Subcutaneous adipose tissue (tissue), 4 donors: Measurements from ENCODE around the gene ADAMTS17. TPM values are rescaled to one million over a fixed set of nuclear protein-coding genes. Genes with fewer than 3 reads are reported as not detected.

Experiments
- total RNA-seq, 4 donors: library from RNA; depleted of rRNA; stranded (reverse); fragments of >200 nt; gene quantifications; one replicate each; pipeline ENCODE4 v1.1.0, GENCODE V29; 2016
- TF ChIP-seq, protein P1 (sequence below): fragments of 450-650 bp; IDR thresholded peaks from one replicate; pipeline ENCODE4 v1.5.1; 2016; ENCODE audit warnings: low read depth, mild to moderate bottlenecking, control low read depth, antibody characterized with exemption, moderate library complexity

ADAMTS17 gene
- total RNA-seq, 4 donors from 2014 or later, result 0.49 to 5.3 (median 2.5) TPM

DNA sequence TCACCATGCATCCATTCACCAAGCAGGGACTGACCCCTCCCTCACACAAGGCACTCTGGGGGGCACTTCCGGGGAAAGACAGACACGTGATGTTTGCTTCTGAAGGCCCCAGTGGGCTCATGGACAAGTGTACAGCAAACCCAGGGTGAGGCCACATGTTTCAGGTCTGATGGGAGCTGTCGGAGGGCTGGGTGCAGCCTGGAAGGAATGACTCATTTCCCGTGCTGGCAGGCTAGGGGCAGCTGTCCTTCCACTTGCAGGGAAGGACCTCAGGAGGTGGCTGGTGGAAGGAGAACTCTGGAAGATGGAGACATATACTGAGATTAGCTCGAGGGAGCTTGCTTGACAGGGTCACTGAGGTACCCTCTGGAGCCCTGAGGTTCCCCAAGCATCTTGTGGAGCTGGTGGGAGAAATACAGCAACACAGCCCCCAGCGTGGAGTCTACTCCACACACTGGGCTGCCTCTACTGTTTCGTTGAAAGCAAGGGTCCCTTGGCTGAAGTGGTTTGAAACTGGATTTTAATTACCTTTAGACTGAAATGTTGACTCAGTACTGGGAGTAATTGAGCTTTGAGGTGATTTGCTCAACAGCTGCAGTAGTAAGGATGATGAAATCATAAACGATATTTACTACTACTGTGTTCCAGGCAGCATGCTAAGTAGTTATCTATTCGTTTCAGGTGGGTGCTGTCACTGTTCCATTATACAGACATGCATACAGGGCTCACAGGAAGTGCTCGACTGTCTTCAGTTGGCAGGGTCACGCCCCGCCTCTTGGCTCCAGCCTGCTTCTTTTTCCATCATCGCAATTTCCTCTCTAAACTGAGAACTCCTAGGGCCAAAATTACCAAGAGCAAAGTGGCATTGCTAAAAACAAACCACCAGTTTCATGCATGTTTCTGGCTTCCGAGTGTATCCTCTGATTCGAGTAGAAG, 230.4 kb downstream of the ADAMTS17 start:
- TF ChIP-seq, protein P1, sequence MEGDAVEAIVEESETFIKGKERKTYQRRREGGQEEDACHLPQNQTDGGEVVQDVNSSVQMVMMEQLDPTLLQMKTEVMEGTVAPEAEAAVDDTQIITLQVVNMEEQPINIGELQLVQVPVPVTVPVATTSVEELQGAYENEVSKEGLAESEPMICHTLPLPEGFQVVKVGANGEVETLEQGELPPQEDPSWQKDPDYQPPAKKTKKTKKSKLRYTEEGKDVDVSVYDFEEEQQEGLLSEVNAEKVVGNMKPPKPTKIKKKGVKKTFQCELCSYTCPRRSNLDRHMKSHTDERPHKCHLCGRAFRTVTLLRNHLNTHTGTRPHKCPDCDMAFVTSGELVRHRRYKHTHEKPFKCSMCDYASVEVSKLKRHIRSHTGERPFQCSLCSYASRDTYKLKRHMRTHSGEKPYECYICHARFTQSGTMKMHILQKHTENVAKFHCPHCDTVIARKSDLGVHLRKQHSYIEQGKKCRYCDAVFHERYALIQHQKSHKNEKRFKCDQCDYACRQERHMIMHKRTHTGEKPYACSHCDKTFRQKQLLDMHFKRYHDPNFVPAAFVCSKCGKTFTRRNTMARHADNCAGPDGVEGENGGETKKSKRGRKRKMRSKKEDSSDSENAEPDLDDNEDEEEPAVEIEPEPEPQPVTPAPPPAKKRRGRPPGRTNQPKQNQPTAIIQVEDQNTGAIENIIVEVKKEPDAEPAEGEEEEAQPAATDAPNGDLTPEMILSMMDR, result no peak

DNA sequence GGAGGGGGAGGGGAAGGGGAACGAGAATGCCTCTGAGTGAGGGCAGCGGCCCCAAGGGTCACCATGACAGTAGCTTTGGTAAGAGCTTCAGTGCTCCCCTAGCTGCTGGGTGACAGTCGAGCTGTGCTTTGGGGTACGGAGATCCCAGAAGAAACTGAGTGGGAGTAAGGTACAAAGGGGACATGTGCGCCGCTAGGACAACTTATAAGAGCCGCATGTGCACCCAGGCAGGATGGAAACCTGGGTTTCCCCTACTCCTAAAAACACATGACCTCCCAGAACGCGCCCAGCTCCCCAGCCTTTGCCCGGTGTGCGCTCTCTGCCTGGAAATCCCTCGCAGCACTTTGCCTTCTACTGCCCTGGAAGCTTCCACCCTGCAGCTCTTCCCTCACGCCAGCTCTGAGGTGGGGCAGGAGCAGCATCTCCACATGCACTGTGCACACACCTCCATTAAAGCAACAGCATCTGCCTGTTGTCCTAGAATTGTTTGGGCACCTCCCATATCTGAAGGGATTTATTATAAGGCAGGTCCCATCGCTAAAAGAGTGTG, 232.2 kb downstream of the ADAMTS17 start:
- TF ChIP-seq, protein P1, result no peak

DNA sequence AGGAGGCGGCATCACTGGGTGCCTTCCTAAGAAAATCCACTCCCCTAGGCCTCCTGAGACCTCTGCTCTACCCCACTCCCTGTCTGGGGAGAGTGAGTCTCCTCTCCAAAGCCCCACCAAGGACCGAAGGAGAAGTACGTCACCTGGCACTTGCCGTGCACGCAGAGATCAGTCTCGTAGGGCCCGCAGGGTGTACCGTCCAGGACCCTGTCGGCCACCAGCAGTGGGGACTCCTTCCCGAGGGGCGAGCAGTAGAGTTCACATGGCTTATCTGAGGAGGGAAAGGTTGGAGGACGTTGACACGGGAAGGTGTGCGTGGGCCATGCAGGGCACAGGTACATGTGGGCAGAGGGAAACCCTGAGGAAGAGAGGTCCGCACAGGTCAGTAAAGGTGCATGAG, 232.9 kb downstream of the ADAMTS17 start:
- TF ChIP-seq, protein P1, result no peak

DNA sequence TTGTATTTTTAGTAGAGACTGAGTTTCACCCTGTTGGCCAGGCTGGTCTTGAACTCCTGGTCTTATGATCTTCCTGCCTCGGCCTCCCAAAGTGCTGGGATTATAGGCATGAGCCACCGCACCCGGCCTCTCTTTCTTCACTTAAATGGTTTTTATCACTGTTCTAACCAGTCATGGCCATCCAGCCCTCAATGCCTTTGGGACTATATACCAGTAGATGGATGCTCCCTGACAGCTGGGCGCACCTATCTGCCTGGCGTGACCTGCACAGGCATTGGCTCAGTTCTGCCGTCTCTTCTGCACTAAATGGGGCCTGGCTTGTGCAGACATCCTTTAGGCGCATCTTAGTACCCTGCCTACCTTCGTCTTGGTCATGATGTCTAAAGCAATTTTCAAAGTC, 233.4 kb downstream of the ADAMTS17 start:
- TF ChIP-seq, protein P1, result no peak

DNA sequence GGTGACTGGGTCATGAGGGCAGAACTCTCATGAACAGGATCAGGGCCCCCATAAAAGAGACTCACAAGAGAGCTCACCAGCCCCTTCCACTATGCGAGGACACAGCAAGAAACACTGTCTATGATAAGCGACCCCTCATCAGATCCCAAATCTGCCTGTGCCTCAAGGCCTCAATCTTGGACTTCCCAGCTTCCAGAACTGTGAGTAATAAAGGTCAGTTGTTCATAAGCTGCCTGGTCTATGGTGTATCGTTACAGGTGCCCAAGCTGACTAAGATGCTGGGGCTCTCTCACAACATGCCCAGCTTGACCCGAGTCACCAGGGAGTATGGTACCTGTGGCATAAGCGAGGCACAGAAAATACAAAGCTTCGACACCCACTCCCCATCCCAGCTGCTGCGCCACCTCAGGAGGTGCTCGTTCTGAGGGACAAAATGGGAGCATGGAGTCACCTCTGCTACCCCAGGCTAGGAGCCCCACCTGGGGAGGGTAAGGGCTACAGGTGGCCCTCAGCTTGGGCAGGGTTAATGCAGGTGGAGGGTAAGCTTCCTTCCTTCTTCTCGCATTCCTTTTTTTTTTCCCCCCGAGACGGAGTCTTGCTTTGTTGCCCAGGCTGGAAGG, 234.1 kb downstream of the ADAMTS17 start:
- TF ChIP-seq, protein P1, result no peak

DNA sequence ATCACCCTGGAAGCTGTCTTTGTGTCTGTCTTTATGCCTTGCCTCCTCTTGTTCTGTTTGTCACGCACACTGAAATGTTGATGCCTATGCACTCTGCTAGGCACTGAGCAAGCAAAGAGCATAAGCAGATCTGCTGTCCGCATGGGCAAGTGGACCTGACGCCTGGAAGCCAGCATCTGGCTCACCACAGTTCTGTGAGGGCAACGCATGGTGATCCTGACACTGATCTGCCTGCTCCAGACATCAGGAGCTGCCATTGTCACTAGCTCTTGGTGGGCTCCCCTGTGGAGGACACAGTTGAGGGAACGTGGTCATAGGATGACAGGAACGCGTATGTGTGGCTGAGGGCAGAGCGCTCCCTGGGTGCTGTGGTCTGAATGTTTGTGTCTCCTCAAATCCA, 234.6 kb downstream of the ADAMTS17 start:
- TF ChIP-seq, protein P1, result no peak

DNA sequence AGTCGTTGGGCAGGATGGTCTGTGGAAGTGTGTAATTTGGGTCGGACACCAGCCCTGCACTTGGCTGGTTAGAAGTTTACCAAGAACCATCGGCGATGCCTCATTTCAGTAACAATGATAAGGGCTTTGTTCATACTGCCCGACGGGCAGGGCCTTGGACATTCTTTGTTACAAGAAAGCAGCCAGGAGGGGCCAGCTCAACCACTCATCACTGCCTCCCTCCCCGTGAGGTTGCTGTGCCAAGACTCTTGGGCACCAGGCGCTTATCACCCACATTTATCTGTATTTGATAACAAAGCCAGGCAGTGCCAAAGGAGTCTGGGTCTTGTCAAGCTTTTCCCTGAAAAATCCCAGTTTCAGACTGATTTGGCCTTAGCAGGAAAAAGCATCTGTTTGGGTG, 235.0 kb downstream of the ADAMTS17 start:
- TF ChIP-seq, protein P1, result no peak
